ENCODE data around the gene CFAP97D2. TPM values are rescaled to one million over a fixed set of nuclear protein-coding genes. Genes with fewer than 3 reads are reported as not detected.
A peak's percentile ranks its signal among the peaks of the same experiment; 100 is the strongest.
"Not testable (repeated sequence)": the region's sequence is repeated elsewhere in the genome, so short reads cannot be mapped to it uniquely, and the experiment has no call there.

Gene CFAP97D2
- polyA plus RNA-seq, 6 donors from 2014 or later: not detected

DNA sequence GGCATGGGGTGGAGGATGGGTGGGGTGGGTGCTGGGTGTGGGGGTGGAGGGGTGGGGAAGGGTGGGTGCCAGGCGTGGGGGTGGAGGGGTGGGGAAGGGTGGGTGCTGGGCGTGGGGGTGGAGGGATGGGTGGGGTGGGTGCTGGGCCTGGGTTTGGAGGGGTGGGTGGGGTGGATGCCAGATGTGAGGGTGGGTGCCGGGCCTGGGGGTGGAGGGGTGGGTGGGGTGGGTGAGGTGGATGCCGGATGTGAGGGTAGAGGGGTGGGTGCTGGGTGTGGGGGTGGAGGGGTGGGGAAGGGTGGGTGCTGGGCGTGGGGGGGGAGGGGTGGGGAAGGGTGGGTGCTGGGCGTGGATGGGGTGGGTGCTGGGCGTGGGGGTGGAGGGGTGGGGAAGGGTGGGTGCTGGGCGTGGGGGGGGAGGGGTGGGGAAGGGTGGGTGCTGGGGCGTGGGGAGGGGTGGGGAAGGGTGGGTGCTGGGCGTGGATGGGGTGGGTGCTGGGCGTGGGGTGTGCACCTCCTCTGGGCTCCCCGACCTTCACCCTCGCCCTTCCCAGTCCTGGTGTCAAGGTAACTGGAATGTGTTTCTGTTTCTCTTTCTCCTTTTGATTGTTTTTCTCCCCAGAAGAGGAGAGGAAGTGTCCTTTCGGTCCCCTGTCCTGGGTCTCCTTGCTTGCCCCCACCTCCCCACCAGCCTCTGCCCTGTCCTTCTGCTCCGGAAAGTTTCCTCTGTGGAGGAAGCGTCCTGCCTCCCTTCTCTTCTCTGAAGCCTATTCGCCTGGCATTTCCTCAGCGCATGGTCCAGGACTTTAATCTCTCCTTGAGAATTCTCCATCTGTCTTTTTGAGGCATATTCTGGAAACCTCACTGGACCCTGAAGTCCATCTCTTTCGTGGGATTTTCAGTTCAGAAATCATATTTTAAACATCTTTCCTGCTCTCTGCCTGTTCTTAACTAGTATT, 22.9 kb upstream of the CFAP97D2 start:
- H3K36me3 Mint-ChIP-seq: peaks cover 0 to 9% of the 10 kb centered on the region in 2 donors
- ATAC-seq (ENCODE audit: low read depth in 2 of 2): no peak
- H3K4me1 Mint-ChIP-seq: peaks cover 31 to 55% (median 47%) of the 10 kb centered on the region in 3 donors
- peak overlapping the region in 5 of 8 donors; percentile 25 to 74 (median 61) for H3K4me3 Mint-ChIP-seq
- DNase-seq: no peak
- H3K27me3 Mint-ChIP-seq: peaks cover 0 to 16% (median 10%) of the 10 kb centered on the region in 3 donors
- H3K27ac Mint-ChIP-seq: peak overlapping the region in 5 of 6 donors; percentile 62 to 97 (median 84)
- H3K9me3 Mint-ChIP-seq: peaks cover 0 to 6% (median 0%) of the 10 kb centered on the region in 7 donors

DNA sequence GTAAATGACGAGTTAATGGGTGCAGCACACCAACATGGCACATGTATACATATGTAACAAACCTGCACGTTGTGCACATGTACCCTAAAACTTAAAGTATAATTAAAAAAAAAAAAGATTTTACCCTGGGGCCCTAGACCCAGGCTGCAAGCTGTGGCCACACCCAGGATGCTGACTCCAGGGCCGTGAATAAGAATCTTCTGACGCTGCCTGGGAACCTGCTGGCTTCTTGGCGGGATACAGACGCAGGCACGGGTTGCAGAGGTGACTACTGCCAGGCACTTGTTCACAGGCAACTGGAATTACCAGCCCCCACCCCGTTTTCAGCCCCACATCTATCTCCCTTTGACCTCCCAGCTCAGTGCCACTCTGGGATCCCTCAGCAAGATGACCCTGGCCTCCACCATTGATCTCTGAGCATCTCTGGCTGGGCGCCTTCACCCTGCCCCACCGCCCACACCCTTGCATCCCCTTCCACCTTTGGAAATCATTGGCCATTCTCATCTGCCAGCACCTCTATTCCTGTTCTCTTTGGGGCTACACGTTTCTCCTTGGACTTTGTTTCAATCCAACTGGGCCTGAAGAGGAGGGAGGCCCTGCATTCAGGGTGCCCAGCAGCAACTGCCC, 21.1 kb upstream of the CFAP97D2 start:
- no peak for DNase-seq
- H3K4me3 Mint-ChIP-seq: peak overlapping the region in 1 of 8 donors; percentile 36
- no peak for ATAC-seq (ENCODE audit: low read depth in 2 of 2)
- peaks cover 0 to 16% (median 10%) of the 10 kb centered on the region in 3 donors for H3K27me3 Mint-ChIP-seq
- peak overlapping the region in 2 of 6 donors; percentile 22 to 67 for H3K27ac Mint-ChIP-seq
- peaks cover 0 to 6% (median 0%) of the 10 kb centered on the region in 7 donors for H3K9me3 Mint-ChIP-seq
- H3K36me3 Mint-ChIP-seq: peaks cover 0 to 9% of the 10 kb centered on the region in 2 donors
- H3K4me1 Mint-ChIP-seq: peaks cover 42 to 71% (median 64%) of the 10 kb centered on the region in 3 donors

DNA sequence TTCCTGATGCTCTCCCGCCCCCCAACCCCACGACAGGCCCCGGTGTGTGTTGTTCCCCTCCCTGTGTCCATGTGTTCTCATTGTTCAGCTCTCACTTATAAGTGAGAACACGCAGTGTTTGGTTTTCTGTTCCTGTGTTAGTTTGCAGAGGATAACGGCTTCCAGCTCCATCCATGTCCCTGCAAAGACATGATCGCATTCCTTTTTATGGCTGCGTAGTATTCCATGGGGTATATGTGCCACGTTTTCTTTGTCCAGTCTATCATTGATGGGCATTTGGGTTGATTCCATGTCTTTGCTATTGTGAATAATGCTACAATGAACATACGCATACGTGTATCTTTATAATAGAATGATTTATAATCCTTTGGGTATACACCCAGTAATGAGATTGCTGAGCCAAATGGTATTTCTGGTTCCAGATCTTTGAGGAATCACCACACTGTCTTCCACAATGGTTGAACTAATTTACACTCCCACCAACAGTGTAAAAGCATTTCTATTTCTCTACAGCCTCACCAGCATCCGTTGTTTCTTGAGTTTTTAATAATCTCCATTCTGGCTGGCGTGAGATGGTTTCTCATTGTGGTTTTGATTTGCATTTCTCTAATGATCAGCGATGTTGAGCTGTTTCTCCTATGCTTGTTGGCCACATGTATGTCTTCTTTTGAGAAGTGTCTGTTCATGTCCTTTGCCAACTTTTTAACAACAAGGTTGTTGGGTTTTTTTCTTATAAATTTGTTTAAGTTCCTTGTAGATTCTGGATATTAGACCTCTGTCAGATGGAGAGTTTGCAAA, 20.0 kb upstream of the CFAP97D2 start:
- H3K27ac Mint-ChIP-seq: peak overlapping the region in 2 of 6 donors; percentile 17 to 60
- H3K27me3 Mint-ChIP-seq; ATAC-seq (ENCODE audit: low read depth in 2 of 2); H3K36me3 Mint-ChIP-seq; DNase-seq; H3K9me3 Mint-ChIP-seq: not testable (repeated sequence)
- peak overlapping the region in 1 of 8 donors; percentile 22 for H3K4me3 Mint-ChIP-seq
- peaks cover 38 to 61% (median 55%) of the 10 kb centered on the region in 3 donors for H3K4me1 Mint-ChIP-seq

DNA sequence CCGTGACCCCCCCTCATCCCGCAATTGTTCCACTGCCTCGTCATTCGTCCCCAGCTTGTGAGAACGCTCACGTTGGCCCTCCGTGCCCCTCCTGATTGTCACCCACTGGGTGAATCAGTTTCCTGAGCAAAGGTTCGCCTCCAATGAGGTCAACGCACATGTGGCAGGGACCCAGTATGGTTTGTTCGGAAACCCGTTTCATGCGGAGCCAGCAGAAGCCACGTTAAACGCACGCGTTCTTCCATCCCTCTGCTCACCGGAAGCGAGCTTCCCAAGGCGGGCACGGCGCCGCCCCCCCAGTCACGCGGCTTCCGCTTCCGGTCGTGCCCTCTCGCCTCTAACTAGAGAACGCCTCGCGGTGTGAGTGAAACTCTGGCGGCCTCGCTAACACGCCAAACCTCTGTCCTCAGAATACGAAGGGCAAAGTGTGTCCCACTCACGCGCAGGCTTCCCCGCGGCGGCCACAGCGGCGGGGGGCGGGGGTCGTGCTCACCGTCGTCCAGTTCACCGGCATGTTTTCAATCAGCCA, 18.0 kb upstream of the CFAP97D2 start:
- peak overlapping the region in 6 of 8 donors; percentile 29 to 92 (median 68) for H3K4me3 Mint-ChIP-seq
- H3K9me3 Mint-ChIP-seq: peaks cover 0 to 2% (median 0%) of the 10 kb centered on the region in 7 donors
- H3K4me1 Mint-ChIP-seq: peaks cover 34 to 54% (median 54%) of the 10 kb centered on the region in 3 donors
- DNase-seq: no peak
- peak overlapping the region in 1 of 6 donors; percentile 26 for H3K27ac Mint-ChIP-seq
- no peak for ATAC-seq (ENCODE audit: low read depth in 2 of 2)
- no peaks in the 10 kb centered on the region for H3K36me3 Mint-ChIP-seq
- peaks cover 0 to 10% (median 3%) of the 10 kb centered on the region in 3 donors for H3K27me3 Mint-ChIP-seq

DNA sequence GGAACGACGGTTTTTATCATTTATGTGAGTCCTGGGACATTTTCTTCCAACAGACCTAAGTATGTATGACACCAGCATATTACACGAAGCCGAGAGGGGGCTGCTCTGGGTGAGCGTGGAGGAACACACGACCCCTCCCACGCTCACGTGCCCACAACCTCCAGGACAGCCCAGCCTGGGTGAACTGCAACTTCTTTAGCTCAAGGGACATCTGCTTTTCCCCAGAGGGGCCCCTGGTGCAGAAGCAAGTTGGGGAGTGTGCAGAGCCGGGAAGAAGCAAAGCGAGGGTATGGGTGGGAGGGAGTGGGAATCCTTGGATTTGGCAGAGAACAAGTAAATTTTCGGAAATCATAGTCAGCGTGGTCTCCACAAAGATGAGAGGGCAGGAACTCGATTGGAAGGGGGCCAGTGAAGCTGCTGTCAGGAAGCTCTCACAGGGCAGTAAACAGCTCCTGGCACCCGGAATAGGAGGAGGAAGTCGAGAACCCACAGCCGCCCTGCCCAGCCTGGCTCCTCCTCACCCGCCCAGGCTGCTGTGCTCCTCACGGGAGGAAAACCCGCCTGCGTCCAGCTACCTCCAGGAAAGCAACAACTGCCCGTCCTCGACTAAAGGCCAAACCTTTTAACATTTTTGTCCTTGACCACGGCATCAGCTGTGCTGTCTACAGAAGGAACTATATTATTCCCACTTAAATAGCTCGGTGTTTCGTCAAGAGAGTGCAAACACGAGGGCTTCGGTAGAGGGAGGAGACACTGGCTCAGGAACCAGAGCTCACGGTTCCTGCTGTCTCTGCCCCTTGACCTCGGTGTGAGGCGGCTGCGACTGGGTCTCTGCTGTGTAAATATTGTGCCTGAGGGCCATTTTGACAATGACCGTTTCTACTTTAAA, 17.2 kb upstream of the CFAP97D2 start:
- ATAC-seq (ENCODE audit: low read depth in 2 of 2) (peak; percentile 75 to 77), DNase-seq (no peak)
- no peaks in the 10 kb centered on the region for H3K36me3 Mint-ChIP-seq
- peaks cover 27 to 48% (median 48%) of the 10 kb centered on the region in 3 donors for H3K4me1 Mint-ChIP-seq
- peak overlapping the region; percentile 1 to 88 (median 76) for H3K27ac Mint-ChIP-seq
- H3K4me3 Mint-ChIP-seq: peak overlapping the region; percentile 56 to 92 (median 88)
- peaks cover 0 to 2% (median 0%) of the 10 kb centered on the region in 7 donors for H3K9me3 Mint-ChIP-seq
- H3K27me3 Mint-ChIP-seq: peaks cover 0 to 10% (median 3%) of the 10 kb centered on the region in 3 donors

DNA sequence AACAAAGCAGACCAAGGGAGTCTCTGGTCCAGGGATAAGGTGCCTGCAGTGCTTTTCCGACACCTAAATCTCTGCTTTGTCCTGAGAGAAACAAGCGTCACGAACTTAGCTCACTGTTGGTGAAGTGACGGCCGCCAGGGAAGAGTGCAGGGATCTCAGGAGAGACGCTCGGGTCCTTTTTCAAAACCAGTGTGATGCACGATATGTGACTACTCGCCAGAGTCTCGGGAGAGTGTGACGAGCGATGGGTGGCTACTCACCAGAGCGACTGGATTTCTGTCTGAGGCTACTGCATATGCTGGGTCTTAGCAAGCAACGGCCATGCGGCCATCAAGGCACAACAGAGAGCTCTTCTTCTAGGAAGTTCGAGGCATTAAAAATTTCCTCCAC, 16.5 kb upstream of the CFAP97D2 start:
- Mint-ChIP-seq H3K27me3 (peaks cover 0 to 10% (median 3%) of the 10 kb centered on the region in 3 donors), H3K9me3 (peaks cover 0 to 2% (median 0%) of the 10 kb centered on the region in 7 donors), H3K4me1 (peaks cover 33 to 49% (median 48%) of the 10 kb centered on the region in 3 donors), H3K36me3 (no peaks in the 10 kb centered on the region), H3K27ac (peak overlapping the region in 3 of 6 donors; percentile 38 to 84 (median 80)), H3K4me3 (peak overlapping the region; percentile 56 to 92 (median 88))
- DNase-seq (no peak), ATAC-seq (ENCODE audit: low read depth in 2 of 2) (no peak)

DNA sequence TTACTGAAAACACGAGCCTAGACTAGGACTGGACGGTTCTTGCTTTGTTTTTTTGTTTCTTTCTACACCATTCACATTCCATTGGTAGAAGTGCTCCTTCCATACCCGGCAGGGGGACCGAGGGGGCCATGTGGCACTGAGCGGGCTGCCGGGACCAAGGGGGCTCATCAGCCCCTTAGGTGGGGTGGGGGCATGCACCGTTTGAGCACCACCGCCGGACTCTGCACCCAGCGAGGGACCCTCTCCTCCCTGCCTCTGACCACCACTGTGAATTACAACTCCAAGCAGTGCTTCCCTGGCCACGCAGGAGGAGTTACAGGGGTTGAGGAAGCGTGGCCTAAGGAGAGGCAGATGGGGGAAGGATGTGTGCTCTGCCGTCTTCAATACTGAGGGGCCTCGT, 15.0 kb upstream of the CFAP97D2 start:
- Mint-ChIP-seq H3K9me3 (peaks cover 0 to 2% (median 0%) of the 10 kb centered on the region in 7 donors), H3K4me3 (no peak overlapping the region), H3K36me3 (no peaks in the 10 kb centered on the region), H3K27ac (peak overlapping the region in 1 of 6 donors; percentile 60), H3K4me1 (peaks cover 31 to 45% (median 44%) of the 10 kb centered on the region in 3 donors), H3K27me3 (peaks cover 0 to 10% (median 3%) of the 10 kb centered on the region in 3 donors)
- DNase-seq (no peak), ATAC-seq (ENCODE audit: low read depth in 2 of 2) (no peak)

DNA sequence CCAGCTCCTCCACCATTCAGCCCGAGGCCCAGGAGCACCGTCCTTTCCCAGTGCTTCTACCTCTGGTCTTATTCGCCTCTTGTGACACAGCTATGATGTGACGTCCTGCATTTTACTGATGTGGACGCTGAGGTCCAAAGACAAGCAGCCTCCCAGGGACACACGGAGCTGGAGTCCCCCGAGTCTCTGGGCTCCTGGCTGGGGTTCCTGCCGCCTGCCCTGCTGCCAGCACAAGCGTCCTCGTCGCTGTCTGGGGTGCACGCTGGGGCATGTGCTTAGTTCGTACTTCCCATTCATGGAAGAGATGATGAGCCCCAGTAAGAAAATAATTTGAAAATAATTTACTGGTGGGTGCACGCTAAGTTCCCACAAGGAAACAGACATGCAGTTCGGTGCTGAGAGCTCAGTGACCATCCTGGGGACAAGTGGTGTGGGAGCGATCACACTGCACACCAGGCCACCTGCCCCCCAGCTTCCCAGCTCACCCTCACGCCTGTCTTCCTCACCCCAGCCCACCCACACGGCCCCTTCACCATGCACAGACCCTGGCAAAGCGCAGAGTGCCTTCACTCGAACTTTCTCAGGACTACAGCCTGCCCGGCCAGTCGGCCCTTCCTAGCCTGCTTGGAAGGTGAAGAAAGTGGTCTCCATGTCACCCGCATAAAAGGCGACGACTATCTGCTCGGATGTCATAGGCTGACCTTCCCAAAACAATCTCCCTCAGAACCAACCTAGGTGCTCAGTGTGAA, 14.2 kb upstream of the CFAP97D2 start:
- Mint-ChIP-seq H3K4me1 (peaks cover 26 to 37% (median 36%) of the 10 kb centered on the region in 3 donors), H3K9me3 (peaks cover 0 to 2% (median 0%) of the 10 kb centered on the region in 7 donors), H3K27me3 (peaks cover 0 to 10% (median 3%) of the 10 kb centered on the region in 3 donors), H3K36me3 (no peaks in the 10 kb centered on the region), H3K27ac (peak overlapping the region in 1 of 6 donors; percentile 61), H3K4me3 (peak overlapping the region in 1 of 8 donors; percentile 73)
- DNase-seq (no peak), ATAC-seq (ENCODE audit: low read depth in 2 of 2) (no peak)

DNA sequence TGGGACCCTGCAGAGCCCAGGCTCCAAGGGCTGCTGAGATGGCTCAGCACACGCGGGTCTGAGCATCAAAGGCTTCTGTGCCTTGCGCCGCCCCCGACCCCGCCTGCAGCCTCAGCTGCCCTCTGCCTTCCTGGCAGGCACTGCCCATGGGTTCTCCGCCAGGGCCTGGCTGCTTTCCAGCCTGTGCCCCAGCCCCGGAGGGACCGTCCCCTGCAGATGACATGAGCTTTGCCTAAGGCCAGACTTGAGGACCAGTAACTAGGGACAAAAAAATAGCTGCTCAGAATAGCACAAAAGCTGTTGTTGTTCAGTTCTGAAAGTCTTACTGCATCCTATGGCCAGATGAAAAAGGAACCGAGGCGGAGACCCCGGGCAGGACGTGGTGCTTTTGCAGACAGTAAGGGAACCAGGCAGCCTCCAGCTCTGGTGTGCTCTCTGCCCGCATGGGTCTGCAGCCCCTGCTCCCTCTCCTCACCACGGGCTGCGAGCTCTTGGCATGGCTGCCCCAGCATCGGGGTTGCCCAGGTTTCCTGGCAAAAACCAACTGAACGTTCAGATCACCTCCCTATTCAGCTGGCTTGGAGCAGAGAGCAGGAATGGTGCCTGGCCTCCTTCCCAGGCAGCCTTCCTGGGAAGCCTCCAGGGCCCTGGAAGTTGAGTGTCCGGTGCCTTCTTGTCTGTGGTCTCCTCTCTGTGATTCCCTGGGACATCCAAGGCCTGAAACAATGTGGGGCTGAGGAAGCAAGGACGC, 12.5 kb upstream of the CFAP97D2 start:
- H3K27ac Mint-ChIP-seq: peak overlapping the region in 2 of 6 donors; percentile 28 to 92
- DNase-seq: no peak
- H3K4me3 Mint-ChIP-seq: peak overlapping the region in 2 of 8 donors; percentile 44 to 45
- H3K4me1 Mint-ChIP-seq: peaks cover 25 to 28% (median 25%) of the 10 kb centered on the region in 3 donors
- no peak for ATAC-seq (ENCODE audit: low read depth in 2 of 2)
- H3K36me3 Mint-ChIP-seq: no peaks in the 10 kb centered on the region
- peaks cover 0 to 10% (median 3%) of the 10 kb centered on the region in 3 donors for H3K27me3 Mint-ChIP-seq
- H3K9me3 Mint-ChIP-seq: peaks cover 0 to 6% (median 0%) of the 10 kb centered on the region in 7 donors

DNA sequence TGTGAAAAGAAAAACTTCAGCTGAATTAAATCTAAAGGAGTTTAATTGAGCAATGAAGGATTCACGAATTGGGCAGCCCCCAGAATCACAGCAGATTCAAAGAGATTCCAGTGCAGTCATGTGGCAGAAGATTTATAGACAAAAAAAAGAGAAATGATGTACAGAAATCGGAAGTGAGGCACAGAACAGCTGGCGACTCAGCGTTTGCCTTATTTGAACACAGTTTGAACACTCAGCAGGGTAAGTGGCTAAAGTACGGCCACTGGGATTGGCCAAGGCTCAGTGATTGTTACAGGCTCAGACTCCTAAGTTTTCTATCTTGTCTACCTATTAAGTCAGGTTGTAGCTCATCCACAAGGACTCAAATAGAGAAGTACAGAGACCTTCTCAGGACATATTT, 11.6 kb upstream of the CFAP97D2 start:
- DNase-seq (peak; percentile 46), ATAC-seq (ENCODE audit: low read depth in 2 of 2) (peak; percentile 90 to 95)
- H3K4me1 Mint-ChIP-seq: peaks cover 16 to 19% (median 16%) of the 10 kb centered on the region in 3 donors
- H3K9me3 Mint-ChIP-seq: peaks cover 0 to 13% (median 6%) of the 10 kb centered on the region in 7 donors
- peak overlapping the region in 3 of 6 donors; percentile 28 to 92 (median 38) for H3K27ac Mint-ChIP-seq
- H3K4me3 Mint-ChIP-seq: peak overlapping the region in 1 of 8 donors; percentile 16
- peaks cover 0 to 10% (median 3%) of the 10 kb centered on the region in 3 donors for H3K27me3 Mint-ChIP-seq
- H3K36me3 Mint-ChIP-seq: no peaks in the 10 kb centered on the region

All from naive B cell (primary cell).